Measurements from ENCODE around the gene VIPR1. TPM values are rescaled to one million over a fixed set of nuclear protein-coding genes. Genes with fewer than 3 reads are reported as not detected.

The VIPR1 gene
- total RNA-seq, 2 donors from 2014 or later = 31.0 to 48.7 TPM

DNA sequence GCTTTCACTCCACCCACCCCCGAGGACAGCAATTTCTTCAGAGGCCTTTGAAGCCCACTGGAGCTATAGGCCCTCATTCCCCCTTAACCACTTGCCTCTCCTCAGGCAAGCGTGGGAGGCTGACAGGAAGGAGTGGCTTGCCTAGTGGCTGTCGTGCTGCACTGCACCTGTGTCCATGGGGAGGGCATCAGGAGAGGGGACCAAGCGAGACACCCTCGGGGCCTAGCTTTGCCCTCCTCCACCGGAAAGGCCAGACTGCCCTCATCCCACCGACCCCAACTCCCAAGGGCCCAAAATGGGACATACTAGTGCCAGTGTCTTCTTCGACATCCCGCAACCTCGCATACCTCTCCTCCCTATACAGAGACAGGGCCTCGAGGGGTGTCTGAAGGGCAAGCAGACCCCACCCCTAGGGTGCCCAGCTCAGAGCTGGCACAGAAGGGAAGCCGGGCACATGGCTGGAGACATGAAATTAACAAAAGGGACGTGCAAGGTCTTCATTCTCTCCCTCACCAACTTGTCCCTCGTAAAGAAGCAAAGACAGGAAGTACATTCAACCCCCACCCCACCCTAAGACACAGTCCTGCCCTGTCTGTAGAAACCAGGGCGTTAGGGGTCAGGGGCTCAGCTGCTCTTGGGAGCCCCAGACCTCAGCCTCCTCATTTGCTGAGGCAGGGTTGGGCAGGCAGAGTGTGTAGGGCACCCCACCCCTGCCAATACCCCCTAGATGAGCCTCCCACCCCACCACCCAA lies 24.3 kb downstream of the VIPR1 start:
- H3K4me1 ChIP-seq (ENCODE audit: control insufficient read depth in 1 of 2, low read depth in 2 of 2) = no peaks in the 10 kb centered on the region
- no peaks in the 10 kb centered on the region for H3K27me3 ChIP-seq (replicated peaks; ENCODE audit: insufficient read depth)
- H3K27ac ChIP-seq = no peak overlapping the region
- DNase-seq (ENCODE audit: low spot score) = no peak
- H3K9me3 ChIP-seq = no peaks in the 10 kb centered on the region
- ATAC-seq (ENCODE audit: insufficient number of reproducible peaks, low FRiP score, low read depth) = no peak
- no peaks in the 10 kb centered on the region for H3K36me3 ChIP-seq
- no peak overlapping the region for H3K4me3 ChIP-seq
- TF ChIP-seq, protein P1, sequence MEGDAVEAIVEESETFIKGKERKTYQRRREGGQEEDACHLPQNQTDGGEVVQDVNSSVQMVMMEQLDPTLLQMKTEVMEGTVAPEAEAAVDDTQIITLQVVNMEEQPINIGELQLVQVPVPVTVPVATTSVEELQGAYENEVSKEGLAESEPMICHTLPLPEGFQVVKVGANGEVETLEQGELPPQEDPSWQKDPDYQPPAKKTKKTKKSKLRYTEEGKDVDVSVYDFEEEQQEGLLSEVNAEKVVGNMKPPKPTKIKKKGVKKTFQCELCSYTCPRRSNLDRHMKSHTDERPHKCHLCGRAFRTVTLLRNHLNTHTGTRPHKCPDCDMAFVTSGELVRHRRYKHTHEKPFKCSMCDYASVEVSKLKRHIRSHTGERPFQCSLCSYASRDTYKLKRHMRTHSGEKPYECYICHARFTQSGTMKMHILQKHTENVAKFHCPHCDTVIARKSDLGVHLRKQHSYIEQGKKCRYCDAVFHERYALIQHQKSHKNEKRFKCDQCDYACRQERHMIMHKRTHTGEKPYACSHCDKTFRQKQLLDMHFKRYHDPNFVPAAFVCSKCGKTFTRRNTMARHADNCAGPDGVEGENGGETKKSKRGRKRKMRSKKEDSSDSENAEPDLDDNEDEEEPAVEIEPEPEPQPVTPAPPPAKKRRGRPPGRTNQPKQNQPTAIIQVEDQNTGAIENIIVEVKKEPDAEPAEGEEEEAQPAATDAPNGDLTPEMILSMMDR (IDR thresholded peaks at IDR 0.05) = no peak

- Histone ChIP-seq H3K36me3 (no peaks in the 10 kb centered on the region), H3K27ac (no peak overlapping the region), H3K27me3 (replicated peaks; ENCODE audit: insufficient read depth) (no peaks in the 10 kb centered on the region), H3K4me3 (no peak overlapping the region), H3K9me3 (no peaks in the 10 kb centered on the region), H3K4me1 (ENCODE audit: control insufficient read depth in 1 of 2, low read depth in 2 of 2) (no peaks in the 10 kb centered on the region)
- ATAC-seq (ENCODE audit: insufficient number of reproducible peaks, low FRiP score, low read depth) (no peak), DNase-seq (ENCODE audit: low spot score) (no peak)
- TF ChIP-seq, protein P1 (IDR thresholded peaks at IDR 0.05) = no peak
Measured at GRCh38 chr3:42527368-42527917, 25.0 kb downstream of the VIPR1 start.

- DNase-seq (ENCODE audit: low spot score) (no peak), ATAC-seq (ENCODE audit: insufficient number of reproducible peaks, low FRiP score, low read depth) (no peak)
- Histone ChIP-seq H3K4me1 (ENCODE audit: control insufficient read depth in 1 of 2, low read depth in 2 of 2) (no peaks in the 10 kb centered on the region), H3K27me3 (replicated peaks; ENCODE audit: insufficient read depth) (no peaks in the 10 kb centered on the region), H3K36me3 (no peaks in the 10 kb centered on the region), H3K27ac (no peak overlapping the region), H3K4me3 (no peak overlapping the region), H3K9me3 (no peaks in the 10 kb centered on the region)
- TF ChIP-seq, protein P1 (IDR thresholded peaks at IDR 0.05) = no peak
Measured at GRCh38 chr3:42529468-42529867, 27.0 kb downstream of the VIPR1 start.

DNA sequence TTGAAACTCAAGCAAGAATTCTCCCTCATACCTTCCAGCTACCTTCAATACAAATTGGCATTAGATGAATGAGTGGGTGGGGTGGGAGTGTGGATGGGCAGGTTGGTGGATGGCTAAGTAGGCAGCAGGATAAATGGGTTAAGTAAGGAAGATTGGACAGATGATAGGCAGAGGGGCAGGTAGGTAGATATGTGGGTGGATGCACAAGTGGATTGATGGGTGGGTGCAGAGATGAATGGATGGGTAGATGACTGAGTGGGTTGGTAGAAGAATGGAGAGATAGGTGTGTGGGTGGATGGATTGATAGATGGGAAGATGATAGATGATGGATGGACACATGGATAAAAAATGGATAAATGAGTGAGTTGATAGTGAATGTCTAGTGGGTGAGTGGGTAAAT lies 27.6 kb downstream of the VIPR1 start:
- Histone ChIP-seq H3K27ac (no peak overlapping the region), H3K4me3 (no peak overlapping the region), H3K9me3 (no peaks in the 10 kb centered on the region), H3K36me3 (no peaks in the 10 kb centered on the region), H3K27me3 (replicated peaks; ENCODE audit: insufficient read depth) (no peaks in the 10 kb centered on the region), H3K4me1 (ENCODE audit: control insufficient read depth in 1 of 2, low read depth in 2 of 2) (no peaks in the 10 kb centered on the region)
- TF ChIP-seq, protein P1 (IDR thresholded peaks at IDR 0.05) = no peak
- ATAC-seq (ENCODE audit: insufficient number of reproducible peaks, low FRiP score, low read depth) (no peak), DNase-seq (ENCODE audit: low spot score) (no peak)

GRCh38 chr3:42531470-42531869 lies 29.0 kb downstream of the VIPR1 start:
- no peak for ATAC-seq (ENCODE audit: insufficient number of reproducible peaks, low FRiP score, low read depth)
- Histone ChIP-seq H3K36me3 (no peaks in the 10 kb centered on the region), H3K9me3 (no peaks in the 10 kb centered on the region), H3K4me3 (no peak overlapping the region), H3K4me1 (ENCODE audit: control insufficient read depth in 1 of 2, low read depth in 2 of 2) (no peaks in the 10 kb centered on the region), H3K27ac (no peak overlapping the region), H3K27me3 (replicated peaks; ENCODE audit: insufficient read depth) (no peaks in the 10 kb centered on the region)
- TF ChIP-seq, protein P1 (IDR thresholded peaks at IDR 0.05) = no peak
- DNase-seq (ENCODE audit: low spot score) = no peak

Data from thoracic aorta (tissue), 2 donors.